Cardiac fibroblast (primary cell): ENCODE measurements around the gene MAP10.

Experiments used
- DNase-seq, 2 donors: peaks; one replicate each; pipeline versions ENCODE4 v3.0.0 to v3.0.0-alpha.2; 2010; ENCODE audit warnings: low read depth in 2 of 2
- H3K4me3 ChIP-seq, 2 donors: replicated peaks in 1 of 2; 1 replicate in 1 of 2; 2 replicates in 1 of 2; pipeline ENCODE4 v1.5.1; 2011; ENCODE audit warnings: low read depth in 2 of 2, low read length in 2 of 2, mild to moderate bottlenecking in 2 of 2, moderate library complexity in 1 of 2
- CTCF ChIP-seq: IDR thresholded peaks from one replicate; pipeline ENCODE4 v1.5.1; 2011; ENCODE audit warnings: low read depth, mild to moderate bottlenecking, low read length, inconsistent platforms

Gene MAP10

GRCh38 chr1:232834066-232834465, 28.9 kb downstream of the MAP10 start:
- no peak for TF ChIP-seq CTCF
- H3K4me3 ChIP-seq, result no peak overlapping the region
- peak in 1 of 2 donors; percentile 15 for DNase-seq

GRCh38 chr1:232835166-232835565, 29.9 kb downstream of the MAP10 start:
- TF ChIP-seq CTCF, result no peak
- DNase-seq, result no peak
- H3K4me3 ChIP-seq, result no peak overlapping the region

- H3K4me3 ChIP-seq, result no peak overlapping the region
- TF ChIP-seq CTCF, result no peak
- DNase-seq, result peak in 1 of 2 donors; percentile 5
Observed at GRCh38 chr1:232837087-232837486, 31.9 kb downstream of the MAP10 start.

- no peak for TF ChIP-seq CTCF
- DNase-seq, result no peak
- H3K4me3 ChIP-seq, result no peak overlapping the region
Observed at GRCh38 chr1:232841823-232842565, 36.8 kb downstream of the MAP10 start.

- peak in 1 of 2 donors; percentile 63 for DNase-seq
- no peak overlapping the region for H3K4me3 ChIP-seq
- no peak for TF ChIP-seq CTCF
Observed at GRCh38 chr1:232844791-232845190, 39.6 kb downstream of the MAP10 start.

- no peak overlapping the region for H3K4me3 ChIP-seq
- peak in 1 of 2 donors; percentile 8 for DNase-seq
- TF ChIP-seq CTCF, result no peak
Observed at GRCh38 chr1:232845406-232845955, 40.3 kb downstream of the MAP10 start.
